RWPE2 (cell line): ENCODE measurements around the gene TTC6.

Source experiments
- ATAC-seq: fragments of 200-7000 bp; cut with Tn5 transposase; 3 replicates; pipeline ENCODE4 v1.9.1; 2021; ENCODE audit warnings: low read depth
- DNase-seq: peaks from one replicate; pipeline ENCODE4 v3.0.0-alpha.2; 2020; ENCODE audit warnings: low spot score
- H3K27ac ChIP-seq: fragments of 450-650 bp; 2 replicates; pipeline ENCODE4 v1.5.1; 2017; ENCODE audit warnings: mild to moderate bottlenecking; ENCODE audit not compliant: poor library complexity, severe bottlenecking
- H3K27me3 ChIP-seq: fragments of 250-450 bp; sonication (Bioruptor Pico); 2 replicates; pipeline ENCODE4 v1.5.1; 2021; ENCODE audit warnings: mild to moderate bottlenecking, moderate library complexity; ENCODE audit not compliant: insufficient read depth, poor library complexity, severe bottlenecking
- H3K36me3 ChIP-seq: fragments of 250-450 bp; sonication (Bioruptor Pico); 2 replicates; pipeline ENCODE4 v1.5.1; 2020; ENCODE audit warnings: low read depth, mild to moderate bottlenecking, moderate library complexity
- H3K4me1 ChIP-seq: fragments of 250-450 bp; sonication (Bioruptor Pico); 2 replicates; pipeline ENCODE4 v1.5.1; 2021; ENCODE audit warnings: mild to moderate bottlenecking, moderate library complexity; ENCODE audit not compliant: insufficient read depth, poor library complexity, severe bottlenecking
- H3K4me3 ChIP-seq: fragments of 250-450 bp; sonication (Bioruptor Pico); 2 replicates; pipeline ENCODE4 v1.5.1; 2021; ENCODE audit warnings: mild to moderate bottlenecking, moderate library complexity; ENCODE audit not compliant: severe bottlenecking
- H3K9me3 ChIP-seq: fragments of 250-450 bp; sonication (Bioruptor Pico); 2 replicates; pipeline ENCODE4 v1.5.1; 2021; ENCODE audit warnings: mild to moderate bottlenecking, moderate library complexity; ENCODE audit not compliant: severe bottlenecking
- CTCF ChIP-seq: fragments of 450-650 bp; IDR thresholded peaks from one replicate; pipeline ENCODE4 v1.5.1; 2017; ENCODE audit warnings: mild to moderate bottlenecking, moderate library complexity; ENCODE audit not compliant: poor library complexity, severe bottlenecking

Gene TTC6

DNA sequence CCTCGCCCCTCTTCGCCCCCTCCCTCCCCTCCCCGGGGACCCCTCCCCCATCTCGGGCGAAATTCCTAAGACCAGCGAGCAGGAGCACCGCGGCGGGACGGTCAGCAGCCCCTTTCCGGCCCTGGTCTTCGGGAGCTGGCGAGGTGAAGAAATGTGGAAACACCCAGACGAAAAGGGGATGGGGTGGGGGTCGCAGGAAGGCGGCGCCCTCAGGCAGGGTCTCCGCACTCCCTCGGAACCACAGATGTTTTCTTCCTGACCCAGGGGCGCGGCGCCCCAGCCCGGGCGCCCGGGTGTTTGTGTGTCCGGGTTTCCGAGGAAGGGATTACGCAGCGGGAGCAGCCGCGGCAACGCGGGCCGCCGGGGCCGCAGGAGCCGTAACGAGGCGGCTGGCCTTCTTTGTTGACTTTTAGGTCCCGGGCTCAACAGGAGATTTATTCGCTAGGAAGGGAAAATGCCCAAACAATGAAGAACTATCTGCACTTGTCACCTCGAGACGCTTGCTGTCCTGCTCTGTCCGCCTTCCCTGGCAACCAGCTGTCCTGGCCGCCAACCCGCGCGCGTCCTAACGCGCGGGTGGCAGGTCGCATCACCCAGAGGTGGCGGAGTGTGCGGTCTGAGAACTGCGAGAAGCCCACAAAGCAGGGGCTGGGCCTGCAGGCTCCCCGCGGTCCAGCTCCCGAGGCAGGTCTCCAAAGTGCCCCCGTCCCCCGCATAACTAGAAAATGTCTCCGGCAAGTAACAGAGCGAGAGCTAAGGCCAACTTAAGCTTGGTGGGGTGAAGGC, 7.4 kb upstream of the TTC6 start:
- ATAC-seq (no peak), DNase-seq (no peak)
- H3K36me3 ChIP-seq = peaks cover 26% of the 10 kb centered on the region
- no peaks in the 10 kb centered on the region for H3K9me3 ChIP-seq
- no peaks in the 10 kb centered on the region for H3K27me3 ChIP-seq
- peak overlapping the region; percentile 93 for H3K27ac ChIP-seq
- peak overlapping the region; percentile 88 for H3K4me3 ChIP-seq
- H3K4me1 ChIP-seq = peaks cover 37% of the 10 kb centered on the region
- TF ChIP-seq CTCF = no peak

- peaks cover 35% of the 10 kb centered on the region for H3K4me1 ChIP-seq
- H3K4me3 ChIP-seq = peak overlapping the region; percentile 88
- no peak for DNase-seq
- H3K27me3 ChIP-seq = no peaks in the 10 kb centered on the region
- peaks cover 28% of the 10 kb centered on the region for H3K36me3 ChIP-seq
- no peaks in the 10 kb centered on the region for H3K9me3 ChIP-seq
- no peak for TF ChIP-seq CTCF
- ATAC-seq = 0 out of 3 replicates have a peak, but pooled peaks have one; percentile 2
- peak overlapping the region; percentile 93 for H3K27ac ChIP-seq
Observed at GRCh38 chr14:37588667-37588955, 6.8 kb upstream of the TTC6 start.

DNA sequence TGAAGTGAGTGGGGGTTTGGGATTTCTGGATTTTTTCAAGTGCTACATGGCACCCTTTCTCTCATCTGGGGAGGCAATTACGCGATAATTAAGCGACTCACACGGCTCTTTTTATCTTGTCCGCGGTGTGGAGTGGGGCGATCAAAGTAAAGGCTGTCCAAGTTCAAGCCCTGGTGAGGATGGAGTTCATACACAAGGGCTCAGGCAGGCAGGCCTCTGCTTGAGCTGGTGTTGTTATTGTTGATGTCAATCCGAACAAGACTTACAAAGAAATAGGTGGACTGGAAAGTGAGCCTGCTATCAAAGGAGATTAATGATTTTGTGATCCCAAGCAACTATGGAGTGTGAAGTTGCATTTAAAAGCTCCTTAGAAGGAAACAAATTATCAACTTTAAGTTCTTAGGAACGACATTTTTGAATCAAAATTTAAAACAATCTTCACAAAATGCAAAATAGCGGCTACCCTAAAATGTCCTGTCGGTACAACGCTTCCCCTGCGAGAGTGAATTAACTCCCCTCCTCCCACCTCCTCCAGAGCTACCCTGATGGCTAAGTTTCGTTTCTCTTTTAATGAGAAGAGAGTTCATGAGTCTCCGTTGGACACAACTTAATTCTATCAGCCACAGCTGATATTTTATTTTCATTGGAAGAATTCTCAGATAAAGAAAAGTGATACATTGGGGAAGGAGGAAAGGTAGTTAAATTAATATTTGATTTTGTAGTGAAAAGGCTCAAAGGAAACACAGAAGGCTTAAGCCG, 6.3 kb upstream of the TTC6 start:
- H3K27me3 ChIP-seq = no peaks in the 10 kb centered on the region
- DNase-seq = no peak
- peaks cover 29% of the 10 kb centered on the region for H3K36me3 ChIP-seq
- no peak for TF ChIP-seq CTCF
- peak overlapping the region; percentile 93 for H3K27ac ChIP-seq
- peak overlapping the region; percentile 88 for H3K4me3 ChIP-seq
- H3K9me3 ChIP-seq = no peaks in the 10 kb centered on the region
- H3K4me1 ChIP-seq = peaks cover 35% of the 10 kb centered on the region
- no peak for ATAC-seq

- no peaks in the 10 kb centered on the region for H3K9me3 ChIP-seq
- H3K27me3 ChIP-seq = no peaks in the 10 kb centered on the region
- peaks cover 29% of the 10 kb centered on the region for H3K36me3 ChIP-seq
- peaks cover 28% of the 10 kb centered on the region for H3K4me1 ChIP-seq
- no peak for TF ChIP-seq CTCF
- ATAC-seq (no peak), DNase-seq (no peak)
- peak overlapping the region; percentile 93 for H3K27ac ChIP-seq
- H3K4me3 ChIP-seq = peak overlapping the region; percentile 88
Observed at GRCh38 chr14:37589715-37590427, 5.6 kb upstream of the TTC6 start.
